GM19035 (cell line): ENCODE measurements around the gene MEI1.
"Not testable (repeated sequence)": the region's sequence is repeated elsewhere in the genome, so short reads cannot be mapped to it uniquely, and the experiment has no call there.

Source experiments
- ATAC-seq: cut with Tn5 transposase; IDR thresholded peaks from one replicate; pipeline ENCODE4 v1.9.1; 2021; ENCODE audit not compliant: unreplicated experiment

Gene MEI1

DNA sequence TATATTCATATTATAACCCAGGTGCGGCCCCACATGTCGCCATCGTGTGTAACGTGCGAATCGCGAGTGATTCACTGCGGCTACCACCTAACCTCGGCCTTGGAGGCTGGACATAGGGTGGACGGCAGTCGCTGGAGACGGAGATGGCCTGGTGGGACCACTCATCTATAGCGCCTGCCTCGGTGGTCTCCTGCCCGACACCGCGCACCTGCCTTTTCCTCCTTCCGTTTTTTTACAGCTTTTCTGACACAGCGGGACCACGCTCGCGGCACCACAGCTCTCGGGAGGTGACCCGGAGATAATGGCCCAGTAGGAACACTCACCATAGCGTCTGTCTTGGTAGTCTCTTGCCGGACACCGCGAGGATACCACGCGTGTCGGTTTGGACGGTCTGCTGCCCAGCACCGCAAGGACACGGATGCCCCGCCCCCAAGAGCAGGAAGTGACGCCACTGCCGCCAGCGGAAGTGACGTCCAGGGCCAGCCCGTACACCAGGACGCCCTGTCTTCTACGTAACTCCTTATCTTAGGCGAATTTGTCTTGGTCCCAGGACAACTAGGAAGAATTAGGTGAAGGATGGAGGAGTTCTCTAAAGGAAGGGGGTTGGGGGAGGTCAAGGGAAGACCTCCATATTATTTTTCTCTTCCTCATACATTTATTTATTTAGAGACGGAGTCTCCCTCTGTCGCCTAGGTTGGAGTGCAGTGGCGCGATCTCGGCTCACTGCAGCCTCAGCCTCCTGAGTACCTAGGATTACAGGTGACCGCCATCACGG lies 17.1 kb upstream of the MEI1 start:
- peak; percentile 82 for ATAC-seq

DNA sequence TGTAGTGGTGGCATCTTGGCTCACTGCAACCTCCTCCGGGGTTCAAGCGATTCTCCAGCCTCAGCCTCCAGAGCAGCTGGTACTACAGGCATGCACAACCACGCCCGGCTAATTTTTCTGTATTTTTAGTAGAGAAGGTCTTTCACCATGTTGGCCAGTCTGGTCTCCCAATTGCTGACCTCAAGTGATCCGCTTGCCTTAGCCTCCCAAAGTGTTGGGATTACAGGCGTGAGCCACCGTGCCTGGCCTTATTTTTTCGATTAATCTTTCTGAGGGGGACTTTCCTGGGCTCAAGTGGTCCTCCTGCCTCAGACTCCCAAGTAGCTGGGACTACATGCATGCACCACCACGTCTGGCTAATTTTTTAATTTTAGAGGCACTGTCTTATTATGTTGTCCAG lies 16.3 kb upstream of the MEI1 start:
- no peak for ATAC-seq

DNA sequence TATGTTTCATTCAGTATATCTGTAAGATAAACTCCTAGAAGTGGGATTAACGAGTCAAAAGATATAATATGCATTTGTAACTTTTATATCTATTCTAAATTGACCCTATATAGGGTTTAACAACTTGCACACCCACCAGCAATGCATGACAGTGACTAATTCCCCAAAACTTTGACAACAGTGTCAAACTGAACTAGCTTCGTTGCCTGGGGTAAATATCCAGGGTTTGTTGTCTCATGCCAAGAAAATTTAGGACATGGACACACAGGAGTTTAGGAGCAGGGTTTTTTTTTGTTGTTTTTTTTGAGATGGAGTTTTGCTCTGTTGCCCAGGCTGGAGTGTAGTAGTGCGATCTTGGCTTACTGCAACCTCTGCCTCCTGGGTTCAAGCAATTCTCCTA lies 15.7 kb upstream of the MEI1 start:
- no peak for ATAC-seq

DNA sequence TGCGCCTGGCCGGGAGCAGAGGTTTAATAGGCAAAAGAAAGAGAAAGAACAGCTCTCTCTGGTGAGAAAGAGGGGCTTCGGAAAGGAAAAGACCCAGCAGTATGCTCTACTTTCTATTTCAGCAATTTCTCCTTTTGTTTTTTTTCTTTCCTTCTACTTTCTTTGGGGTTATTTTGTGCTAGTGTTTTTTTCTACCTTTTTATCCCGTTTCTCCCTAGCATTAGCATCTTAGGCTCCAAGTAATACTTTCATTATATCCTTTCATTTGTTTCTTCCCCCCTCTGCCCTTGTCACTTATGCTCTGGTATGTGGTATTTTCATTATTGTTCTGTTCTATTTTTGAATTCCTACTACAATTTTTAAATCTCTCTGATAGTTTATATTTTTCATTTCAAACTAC lies 15.1 kb upstream of the MEI1 start:
- ATAC-seq, result no peak

DNA sequence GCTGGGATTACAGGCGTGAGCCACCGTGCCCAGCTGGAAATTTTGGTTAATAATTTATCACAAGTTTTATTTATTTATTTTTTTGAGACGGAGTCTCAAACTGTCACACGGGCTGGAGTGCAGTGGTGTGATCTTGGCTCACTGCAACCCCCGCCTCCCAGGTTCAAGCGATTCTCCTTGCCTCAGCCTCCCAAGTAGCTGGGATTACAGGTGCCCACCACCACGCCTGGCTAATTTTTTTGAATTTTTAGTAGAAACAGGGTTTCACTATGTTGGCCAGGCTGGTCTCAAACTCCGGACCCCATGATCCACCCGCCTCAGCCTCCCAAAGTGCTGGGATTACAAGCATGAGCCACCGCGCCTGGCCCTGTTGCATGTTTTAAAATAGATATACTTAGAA lies 12.4 kb upstream of the MEI1 start:
- not testable (repeated sequence) for ATAC-seq

DNA sequence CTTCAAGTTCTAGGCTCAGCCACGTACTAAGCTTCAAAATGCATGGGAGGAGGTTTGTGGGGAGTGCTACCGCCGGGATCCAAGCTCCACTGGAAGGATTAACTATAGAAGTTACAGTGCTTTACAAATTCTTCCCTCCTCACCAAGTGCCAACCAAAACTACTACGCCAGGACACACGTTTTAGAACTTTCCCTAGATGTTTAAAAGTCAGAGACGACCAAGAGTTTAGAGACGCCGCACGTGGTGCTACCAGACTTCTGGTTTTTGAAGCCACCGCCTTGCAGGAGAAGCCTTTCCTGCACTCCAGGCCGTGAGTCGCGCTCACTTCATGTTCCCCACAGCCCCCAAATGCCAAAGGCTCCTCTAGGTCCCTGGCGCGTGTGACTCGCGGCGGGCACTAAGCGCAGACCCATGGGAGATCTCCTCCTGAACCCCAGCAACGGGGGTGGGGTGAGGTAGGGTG lies 11.4 kb upstream of the MEI1 start:
- ATAC-seq, result peak; percentile 14

DNA sequence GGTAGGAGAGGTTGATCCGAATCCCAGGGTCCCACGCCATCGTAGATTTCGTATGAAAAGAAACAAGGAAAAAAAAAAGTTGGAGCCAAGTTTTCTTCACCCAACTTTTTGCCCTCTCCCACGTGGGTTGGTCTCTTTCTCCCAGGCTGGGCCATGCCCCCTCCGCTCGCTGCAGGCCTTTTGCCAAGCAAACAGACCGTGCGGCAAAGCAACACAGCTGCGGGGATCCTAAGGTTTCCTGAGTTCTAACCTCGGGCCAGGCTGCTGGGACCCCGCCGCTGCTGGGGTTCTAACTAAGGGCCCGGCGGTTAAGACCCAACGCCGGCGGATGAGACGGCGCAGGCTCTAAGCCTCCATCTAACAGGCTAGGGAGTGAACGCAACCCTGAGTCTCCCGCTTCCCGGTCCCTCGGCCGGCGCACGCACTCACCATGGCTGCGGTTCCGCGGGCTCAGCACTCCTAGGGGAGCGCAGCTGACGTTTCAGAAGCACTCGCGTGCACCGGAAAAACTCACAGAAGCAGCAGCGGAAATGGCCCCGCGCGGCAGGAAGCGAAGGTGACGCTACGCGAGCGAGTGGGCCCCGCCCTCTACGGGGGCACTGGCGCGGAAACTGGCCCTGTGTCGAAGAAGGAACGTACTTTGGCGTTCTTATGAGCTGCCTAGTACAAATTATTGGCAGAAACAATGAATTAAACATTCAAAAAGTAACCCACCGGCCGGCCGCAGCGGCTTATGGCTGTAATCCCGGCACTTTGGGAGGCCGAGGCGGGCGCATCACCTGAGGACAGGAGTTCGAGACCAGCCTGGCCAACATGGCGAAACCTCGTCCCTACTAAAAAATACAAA lies 10.7 kb upstream of the MEI1 start, which contains the start of gene SNU13:
Gene SNU13 (minus strand): TSS at position 503 of the 847 bp plus-strand sequence. CDS start 71 bp downstream, at position 432.
- ATAC-seq, result peak; percentile 91

DNA sequence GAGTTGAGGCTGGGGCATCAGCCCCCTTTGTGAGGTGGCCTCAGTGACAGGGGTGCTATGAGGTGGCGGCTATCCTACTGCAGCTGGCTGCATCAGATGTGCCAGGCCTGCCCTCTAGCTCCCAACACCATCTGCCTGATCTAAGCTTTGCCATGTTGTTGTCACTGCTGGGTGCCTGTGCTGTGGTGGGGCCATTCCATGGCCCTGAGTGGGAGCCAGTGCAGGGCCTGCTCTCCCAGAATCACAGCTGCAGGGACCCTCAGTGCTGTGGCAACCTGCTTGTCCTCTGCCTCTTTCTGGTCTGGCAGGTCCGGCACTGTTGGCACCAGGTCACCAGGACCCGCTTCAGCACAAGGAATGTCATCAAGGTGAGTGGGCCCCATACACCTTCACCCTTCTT lies 8.8 kb upstream of the MEI1 start:
- ATAC-seq, result no peak

DNA sequence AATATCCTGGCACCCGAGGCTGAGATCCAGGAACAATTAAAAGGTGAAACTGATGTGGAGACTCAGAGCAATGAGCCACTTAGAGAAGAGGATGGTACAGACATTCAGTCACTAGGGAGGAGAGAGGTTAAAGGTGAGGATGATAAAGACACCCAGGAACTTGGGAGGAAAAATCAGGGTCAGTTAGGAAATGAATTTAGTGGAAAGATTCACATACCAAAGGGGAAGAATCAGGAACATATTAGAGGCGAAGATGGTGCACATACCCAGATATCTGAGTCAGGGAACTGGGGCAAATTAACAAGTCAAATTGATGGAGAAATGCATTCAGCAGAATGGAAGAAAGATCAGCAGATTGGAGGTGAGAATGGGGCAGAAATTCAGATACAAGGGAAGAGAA lies 4.1 kb upstream of the MEI1 start:
- no peak for ATAC-seq

DNA sequence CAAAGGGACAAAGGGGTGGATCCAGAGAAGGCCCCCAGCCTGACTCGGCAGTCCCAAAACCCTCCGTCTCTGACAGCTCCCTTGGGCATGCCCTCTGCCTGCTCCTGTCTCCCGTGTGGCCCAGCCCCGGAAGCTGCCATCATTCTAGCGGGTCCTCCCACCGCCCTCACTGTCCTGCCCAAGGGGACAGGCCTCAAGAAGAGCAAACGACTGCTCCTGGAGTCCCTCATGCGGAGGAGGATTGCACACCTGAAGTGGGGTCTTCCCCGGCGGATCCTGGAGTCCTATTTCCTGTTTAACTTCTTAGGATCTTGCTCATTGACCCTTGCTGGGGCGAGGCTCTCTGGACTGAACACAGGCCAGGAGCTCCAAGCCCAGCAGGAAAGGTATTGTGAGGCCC lies 2.6 kb upstream of the MEI1 start:
- no peak for ATAC-seq

DNA sequence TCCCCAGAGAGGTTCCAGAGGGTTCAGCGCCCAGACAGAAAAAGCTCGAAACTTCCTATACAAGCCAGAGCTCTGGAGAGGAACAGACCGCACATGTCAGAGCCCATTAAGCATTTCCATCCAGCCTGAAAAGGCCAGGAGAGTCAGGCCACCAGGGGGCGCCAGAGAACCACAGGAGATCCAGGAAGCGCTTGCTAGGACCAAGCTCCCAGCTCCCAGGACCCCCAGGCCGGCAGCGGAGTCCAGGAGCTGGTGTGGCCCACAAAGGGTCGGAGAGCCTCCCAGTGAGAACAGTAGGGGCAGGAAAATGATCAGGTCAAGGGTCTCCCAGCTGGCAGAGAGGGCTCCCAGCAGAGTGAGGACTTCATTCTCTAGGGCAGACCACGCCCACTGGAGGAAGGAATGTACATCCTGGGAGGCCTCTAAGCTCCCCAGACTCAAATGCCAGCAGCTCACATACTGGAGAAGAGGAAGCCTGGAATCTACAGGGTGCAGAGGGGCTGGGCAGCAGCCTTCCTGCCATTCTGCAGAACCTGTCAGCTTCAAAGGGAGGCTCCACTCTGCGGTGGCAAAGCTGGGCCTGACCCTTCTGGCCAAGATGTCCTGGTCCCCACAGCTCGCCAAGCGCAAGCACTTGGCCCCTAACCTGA lies 2.1 kb upstream of the MEI1 start:
- ATAC-seq, result no peak

DNA sequence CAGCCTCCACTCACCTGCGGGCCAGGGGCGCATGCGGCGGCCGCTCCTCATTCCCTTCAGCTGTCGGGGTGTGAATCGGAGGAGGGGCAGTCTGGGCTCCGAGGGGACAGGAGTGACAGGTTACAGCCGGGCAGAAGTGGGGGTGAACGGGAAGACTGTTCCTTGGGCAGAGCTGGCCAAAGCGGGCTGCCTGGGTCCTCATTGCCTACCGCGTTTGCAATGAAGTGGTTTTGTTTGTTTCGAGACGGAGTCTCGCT lies 733 bp downstream of the MEI1 start:
- no peak for ATAC-seq

DNA sequence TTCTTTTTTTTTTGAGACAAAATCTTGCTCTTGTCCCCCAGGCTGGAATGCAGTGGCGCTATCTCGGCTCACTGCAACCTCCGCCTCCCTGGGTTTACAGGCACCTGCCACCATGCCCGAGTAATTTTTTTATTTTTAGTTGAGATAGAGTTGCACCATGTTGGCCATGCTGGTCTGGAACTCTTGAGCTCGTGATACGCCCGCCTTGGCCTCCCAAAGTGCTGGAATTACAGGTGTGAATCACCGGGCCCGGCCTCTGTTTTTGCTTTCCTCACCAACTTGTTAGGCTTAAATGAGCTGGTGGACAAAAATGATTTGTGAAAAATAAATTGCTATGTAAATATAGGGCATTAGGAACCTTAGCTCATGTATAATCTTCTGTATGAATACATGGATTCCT lies 3.5 kb downstream of the MEI1 start:
- no peak for ATAC-seq

DNA sequence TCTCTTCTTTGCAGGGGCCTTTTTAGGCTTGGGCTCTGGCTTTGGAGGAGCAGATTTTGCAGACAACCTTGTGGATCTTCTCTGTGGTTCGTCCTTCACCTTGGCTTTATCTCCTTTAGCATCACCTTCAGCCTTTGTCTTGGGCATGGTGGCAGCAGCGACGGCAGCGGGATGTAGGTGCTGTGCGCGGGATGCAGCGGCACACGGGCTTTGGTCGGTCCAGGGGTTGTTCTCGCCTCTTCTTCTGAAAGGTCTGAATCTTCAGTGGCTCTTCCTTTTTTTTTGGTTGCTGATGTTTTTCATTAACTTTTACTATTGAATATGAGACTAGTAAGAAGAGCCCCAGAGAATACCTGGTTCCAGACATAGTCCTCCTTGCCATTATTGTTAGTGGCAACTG lies 10.0 kb downstream of the MEI1 start:
- no peak for ATAC-seq

DNA sequence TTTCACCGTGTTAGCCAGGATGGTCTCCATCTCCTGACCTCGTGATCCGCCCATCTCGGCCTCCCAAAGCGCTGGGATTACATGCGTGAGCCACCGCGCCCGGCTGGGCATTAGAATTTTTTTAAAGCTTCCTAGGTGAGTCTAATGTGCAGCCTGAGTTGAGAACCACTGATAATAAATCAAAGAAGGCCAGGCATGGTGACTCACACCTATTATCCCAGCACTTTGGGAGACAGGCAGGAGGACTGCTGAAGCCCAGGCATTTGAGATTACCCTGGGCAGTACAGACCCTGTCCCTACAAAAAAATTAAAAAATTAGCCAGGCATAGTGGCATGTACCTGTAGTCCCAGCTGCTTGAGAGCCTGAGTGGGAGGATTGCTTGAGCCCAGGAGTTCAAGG lies 13.7 kb downstream of the MEI1 start:
- no peak for ATAC-seq

DNA sequence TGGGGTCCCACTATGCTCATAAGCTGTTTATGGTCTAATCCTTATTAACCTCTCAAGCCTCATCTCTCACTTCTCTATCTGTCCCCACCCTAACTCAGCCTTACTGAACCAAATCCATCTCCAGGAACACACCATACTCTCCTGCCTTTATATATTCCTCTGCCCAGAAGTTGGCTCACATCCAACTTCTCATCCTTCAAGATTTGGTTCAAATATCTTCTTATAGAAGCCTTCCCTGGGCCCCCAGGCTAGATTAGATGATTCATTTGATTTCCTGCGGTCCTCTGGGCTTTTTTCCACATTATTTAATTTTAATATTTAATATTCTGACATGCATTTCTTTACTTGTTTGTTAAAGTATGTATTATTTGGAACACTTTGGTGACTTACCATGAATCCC lies 23.2 kb downstream of the MEI1 start:
- ATAC-seq, result no peak

DNA sequence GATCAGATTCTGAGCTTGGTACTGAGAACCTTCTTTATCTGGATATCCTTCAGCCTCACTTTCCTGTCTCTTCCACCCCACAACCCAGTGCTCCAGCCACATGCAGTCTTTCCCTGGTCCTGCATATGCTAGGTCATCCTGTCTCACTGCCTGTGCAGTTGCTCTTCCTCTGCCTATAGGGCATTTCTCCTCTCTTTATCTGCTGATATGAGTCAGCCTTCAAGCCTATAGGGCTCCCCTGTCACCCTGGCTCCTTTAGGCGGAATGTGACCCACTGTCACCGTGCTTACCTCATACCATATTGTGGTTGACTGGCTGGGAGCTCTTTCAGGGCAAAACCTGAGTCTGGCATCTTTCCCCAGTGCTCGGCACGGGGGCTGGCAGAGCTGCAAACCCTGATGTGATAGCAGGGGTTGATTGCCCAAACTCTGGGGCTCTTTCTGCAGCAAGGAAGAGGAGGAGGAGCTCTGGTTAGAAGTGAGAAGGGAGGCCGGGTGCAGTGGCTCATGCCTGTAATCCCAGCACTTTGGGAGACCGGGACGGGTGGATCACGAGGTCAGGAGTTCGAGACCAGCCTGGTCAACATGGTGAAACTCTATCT lies 26.3 kb downstream of the MEI1 start:
- no peak for ATAC-seq

DNA sequence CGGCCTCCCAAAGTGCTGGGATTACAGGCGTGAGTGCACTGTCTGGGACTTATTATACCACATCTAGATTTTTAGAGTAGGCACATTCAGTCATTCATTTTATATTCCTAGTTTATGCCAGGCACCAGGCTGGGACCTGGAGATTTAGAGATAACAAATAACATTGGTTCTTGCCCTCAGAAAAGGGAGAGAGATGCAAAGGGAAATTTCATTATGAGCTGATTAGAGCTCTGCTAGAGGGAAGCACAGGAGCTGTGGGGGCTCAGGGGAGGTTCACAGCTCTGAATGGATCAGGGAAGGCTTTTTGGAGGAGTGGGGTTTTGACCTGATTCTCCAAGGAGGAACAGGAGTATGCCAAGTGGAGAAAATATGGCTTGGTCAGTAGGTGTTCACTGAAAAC lies 32.3 kb downstream of the MEI1 start:
- no peak for ATAC-seq

DNA sequence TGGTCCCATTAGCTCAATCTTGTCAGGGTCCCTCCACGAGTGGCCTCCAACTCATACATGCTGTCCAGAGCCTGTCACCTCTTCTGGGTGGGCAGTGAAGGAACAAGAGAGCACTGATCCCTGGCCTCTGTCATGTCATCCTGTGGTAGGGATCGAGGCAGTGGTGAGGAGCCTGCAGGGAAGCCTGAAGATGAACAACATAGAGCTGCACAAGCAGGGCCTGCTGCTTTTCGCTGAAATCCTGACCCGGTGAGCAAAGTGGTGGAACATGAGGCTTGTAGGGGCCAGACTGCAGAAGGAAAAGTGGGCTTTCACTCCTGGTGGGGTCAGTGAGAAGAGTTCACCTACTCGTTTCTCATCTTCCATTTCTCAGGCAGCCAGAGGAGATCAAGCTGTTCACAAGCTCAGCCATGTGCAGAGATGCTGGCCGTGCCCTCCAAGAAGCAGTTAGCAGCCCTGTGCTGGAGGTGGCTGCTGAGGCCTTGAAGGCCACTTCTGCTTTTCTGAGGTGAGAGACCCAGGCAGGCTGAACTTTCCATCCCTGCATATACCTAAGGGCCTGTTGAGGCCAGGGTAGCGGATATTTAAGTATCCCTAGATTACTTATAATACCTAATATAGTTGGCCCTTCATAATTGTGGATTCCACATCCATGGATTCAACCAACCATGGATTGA lies 32.9 kb downstream of the MEI1 start:
- ATAC-seq, result no peak

DNA sequence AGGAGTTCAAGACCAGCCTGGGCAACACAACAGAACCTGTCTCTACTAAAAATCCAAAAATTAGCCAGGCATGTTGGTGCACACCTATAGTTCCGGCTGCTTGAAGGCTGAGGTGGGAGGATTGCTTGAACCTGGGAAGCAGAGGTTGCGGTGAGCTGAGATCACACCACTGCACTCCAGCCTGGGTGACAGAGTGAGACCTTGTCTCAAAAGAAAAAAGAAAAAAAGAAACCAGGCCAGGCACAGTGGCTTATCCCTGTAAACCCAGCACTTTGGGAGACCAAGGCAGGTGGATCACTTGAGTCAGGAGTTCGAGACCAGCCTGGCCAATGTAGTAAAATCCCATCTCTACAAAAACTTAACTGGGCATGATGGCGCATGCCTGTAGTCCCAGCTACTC lies 33.9 kb downstream of the MEI1 start:
- ATAC-seq, result not testable (repeated sequence)

DNA sequence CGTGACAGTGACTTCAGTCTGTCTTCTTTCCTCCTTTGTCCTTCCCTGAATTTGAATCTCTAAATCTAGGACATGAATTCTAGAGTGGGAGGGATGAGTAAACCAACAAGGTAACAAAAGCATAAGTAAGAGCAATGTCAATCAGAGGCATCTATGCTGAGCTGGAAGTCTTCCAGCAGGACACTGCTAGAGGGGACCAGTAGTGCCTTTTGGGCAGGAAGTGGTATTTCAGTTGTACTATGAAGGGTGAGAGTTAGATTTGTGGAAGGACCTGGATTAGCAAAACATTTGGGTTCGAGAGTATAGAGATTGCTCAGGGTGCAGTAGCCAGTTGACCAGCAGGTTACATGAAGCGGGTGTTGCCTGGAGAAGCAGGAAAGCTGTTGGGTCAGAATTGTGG lies 40.3 kb downstream of the MEI1 start:
- ATAC-seq, result no peak
